H9 (cell line): ENCODE data around the gene SETD6. TPM values are rescaled to one million over a fixed set of nuclear protein-coding genes. Genes with fewer than 3 reads are reported as not detected.

ENCODE experiments used
- DNase-seq: peaks from one replicate; pipeline ENCODE4 v3.0.0-alpha.2; 2017
- H2AFZ ChIP-seq: one replicate; pipeline ENCODE4 v1.6.1; 2013; ENCODE audit warnings: mild to moderate bottlenecking, low read length, control low read depth, moderate library complexity
- H2AK5ac ChIP-seq: 2 replicates; pipeline ENCODE4 v1.6.1; 2013; ENCODE audit warnings: low read length, control low read depth, mixed read lengths; ENCODE audit not compliant: insufficient read length
- H2BK120ac ChIP-seq: one replicate; pipeline ENCODE4 v1.6.1; 2013; ENCODE audit warnings: low read depth, mild to moderate bottlenecking, low read length, control low read depth, inconsistent platforms; ENCODE audit not compliant: poor library complexity, severe bottlenecking
- H2BK12ac ChIP-seq: 2 replicates; pipeline ENCODE4 v1.6.1; 2013; ENCODE audit warnings: low read length, control low read depth, mixed read lengths, low read depth; ENCODE audit not compliant: insufficient read length
- H2BK15ac ChIP-seq: 2 replicates; pipeline ENCODE4 v1.6.1; 2013; ENCODE audit warnings: low read depth, low read length, control low read depth
- H2BK20ac ChIP-seq: one replicate; pipeline ENCODE4 v1.6.1; 2013; ENCODE audit warnings: low read depth, mild to moderate bottlenecking, low read length, control low read depth, inconsistent platforms; ENCODE audit not compliant: poor library complexity, severe bottlenecking
- H2BK5ac ChIP-seq: 2 replicates; pipeline ENCODE4 v1.6.1; 2013; ENCODE audit warnings: low read length, control low read depth, mixed read lengths; ENCODE audit not compliant: insufficient read length
- H3K14ac ChIP-seq: 2 replicates; pipeline ENCODE4 v1.6.1; 2013; ENCODE audit warnings: low read length, control low read depth; ENCODE audit not compliant: insufficient read depth
- H3K18ac ChIP-seq: 2 replicates; pipeline ENCODE4 v1.6.1; 2013; ENCODE audit warnings: low read depth, mild to moderate bottlenecking, mixed read lengths, low read length, control low read depth; ENCODE audit not compliant: insufficient read length
- H3K23ac ChIP-seq: 2 replicates; pipeline ENCODE4 v1.6.1; 2013; ENCODE audit warnings: low read length, control low read depth, mixed read lengths, low read depth; ENCODE audit not compliant: insufficient read length
- H3K23me2 ChIP-seq: 2 replicates; pipeline ENCODE4 v1.6.1; 2013; ENCODE audit warnings: low read depth, mild to moderate bottlenecking, mixed read lengths, low read length, control low read depth; ENCODE audit not compliant: insufficient read length, poor library complexity, severe bottlenecking
- H3K27ac ChIP-seq: 2 replicates; pipeline ENCODE4 v1.5.1; 2013; ENCODE audit warnings: low read length, control low read depth, mixed read lengths, low read depth; ENCODE audit not compliant: insufficient read length
- H3K27me3 ChIP-seq: 2 replicates; pipeline ENCODE4 v1.6.1; 2013; ENCODE audit warnings: low read length, control low read depth, inconsistent platforms; ENCODE audit not compliant: insufficient read depth
- H3K4ac ChIP-seq: 2 replicates; pipeline ENCODE4 v1.6.1; 2013; ENCODE audit warnings: low read depth, mild to moderate bottlenecking, control low read depth, inconsistent platforms, low read length, moderate library complexity
- H3K4me1 ChIP-seq: 2 replicates; pipeline ENCODE4 v1.6.1; 2013; ENCODE audit warnings: low read length, control low read depth, inconsistent platforms; ENCODE audit not compliant: insufficient read depth
- H3K4me2 ChIP-seq: 2 replicates; pipeline ENCODE4 v1.6.1; 2013; ENCODE audit warnings: low read length, control low read depth, mixed read lengths; ENCODE audit not compliant: insufficient read length, insufficient read depth
- H3K56ac ChIP-seq: 2 replicates; pipeline ENCODE4 v1.6.1; 2013; ENCODE audit warnings: low read depth, mild to moderate bottlenecking, mixed read lengths, low read length, control low read depth; ENCODE audit not compliant: insufficient read length
- H3K79me1 ChIP-seq: 2 replicates; pipeline ENCODE4 v1.6.1; 2013; ENCODE audit warnings: low read depth, mild to moderate bottlenecking, moderate library complexity, low read length, control low read depth, inconsistent platforms; ENCODE audit not compliant: insufficient read depth, poor library complexity, severe bottlenecking
- H3K79me2 ChIP-seq: 2 replicates; pipeline ENCODE4 v1.6.1; 2013; ENCODE audit warnings: low read length, control low read depth, inconsistent platforms; ENCODE audit not compliant: insufficient read depth
- H3K9ac ChIP-seq: 2 replicates; pipeline ENCODE4 v1.6.1; 2013; ENCODE audit warnings: low read length, control low read depth, mixed read lengths; ENCODE audit not compliant: insufficient read length; ENCODE audit errors: extremely low read depth
- H3K9me3 ChIP-seq: one replicate; pipeline ENCODE4 v1.6.1; 2013; ENCODE audit warnings: low read depth, low read length, inconsistent platforms; ENCODE audit not compliant: control insufficient read depth
- H3T11ph ChIP-seq: one replicate; pipeline ENCODE4 v1.6.1; 2013; ENCODE audit warnings: mild to moderate bottlenecking, low read length, control low read depth, inconsistent platforms
- H4K20me1 ChIP-seq: one replicate; pipeline ENCODE4 v1.6.1; 2013; ENCODE audit not compliant: control insufficient read depth, insufficient read length, insufficient read depth
- H4K5ac ChIP-seq: 2 replicates; pipeline ENCODE4 v1.6.1; 2013; ENCODE audit warnings: low read depth, mild to moderate bottlenecking, mixed read lengths, low read length, control low read depth; ENCODE audit not compliant: insufficient read length
- H4K8ac ChIP-seq: replicated peaks from 2 replicates; pipeline ENCODE4 v1.6.1; 2013; ENCODE audit warnings: low read length, control low read depth, mixed read lengths, low read depth; ENCODE audit not compliant: insufficient read length
- H4K91ac ChIP-seq: 2 replicates; pipeline ENCODE4 v1.6.1; 2013; ENCODE audit warnings: low read depth, mild to moderate bottlenecking, moderate library complexity, mixed read lengths, low read length, control low read depth; ENCODE audit not compliant: insufficient read length
- H3K27ac Mint-ChIP-seq, 3 experiments: 2 replicates in 2 of 3; 3 replicates in 1 of 3; pipeline ENCODE4 v1.8.0; 2020 to 2021; ENCODE audit warnings: mixed read lengths in 3 of 3, mild to moderate bottlenecking in 1 of 3, moderate library complexity in 1 of 3
- H3K27me3 Mint-ChIP-seq: 2 replicates; pipeline ENCODE4 v1.8.0; 2021; ENCODE audit warnings: low read depth, mild to moderate bottlenecking, moderate library complexity, mixed read lengths
- H3K36me3 Mint-ChIP-seq, 3 experiments: 2 replicates in 2 of 3; 3 replicates in 1 of 3; pipeline ENCODE4 v1.8.0; 2020 to 2021; ENCODE audit warnings: low read depth in 3 of 3, mixed read lengths in 3 of 3; ENCODE audit not compliant: insufficient read depth in 1 of 3
- H3K4me1 Mint-ChIP-seq, 2 experiments: 2 replicates each; pipeline ENCODE4 v1.8.0; 2020; ENCODE audit warnings: mixed read lengths in 2 of 2
- H3K4me3 Mint-ChIP-seq, 2 experiments: 2 replicates in 1 of 2; 3 replicates in 1 of 2; pipeline ENCODE4 v1.8.0; 2020 to 2021; ENCODE audit warnings: mild to moderate bottlenecking in 2 of 2, mixed read lengths in 2 of 2, moderate library complexity in 1 of 2
- H3K9me3 Mint-ChIP-seq, 2 experiments: 2 replicates in 1 of 2; 3 replicates in 1 of 2; pipeline ENCODE4 v1.8.0; 2020; ENCODE audit warnings: mild to moderate bottlenecking in 2 of 2, mixed read lengths in 2 of 2, moderate library complexity in 1 of 2
- CTCF ChIP-seq: fragments of 200-600 bp; sonication (generic); conservative IDR thresholded peaks from 3 replicates; pipeline ENCODE4 v1.8.0; 2021; ENCODE audit warnings: antibody characterized with exemption, mild to moderate bottlenecking
- WGBS: extraction: QIAGEN DNeasy Blood & Tissue Kit; methylation state at CpG from one replicate; pipeline ENCODE4 v1.1.7; 2013; ENCODE audit warnings: missing lambda C conversion rate, low lambda C conversion rate, mixed read lengths; ENCODE audit not compliant: insufficient read length; ENCODE audit errors: extremely low coverage; 5-methylcytosine and 5-hydroxymethylcytosine counted together
- total RNA-seq: library from RNA; stranded (reverse); gene quantifications from 2 replicates; pipeline ENCODE4 v1.2.1, GENCODE V29; 2021

SETD6 gene
- total RNA-seq, 1 experiment from 2014 or later: 55.6 TPM

GRCh38 chr16:58551496-58551895 lies 36.2 kb downstream of the SETD6 start:
- H2BK15ac ChIP-seq: no peak overlapping the region
- no CpG with 5 or more reads among the region's 3 CpGs for WGBS
- Mint-ChIP-seq H3K27me3 (no peaks in the 10 kb centered on the region), H3K27ac (no peak overlapping the region), H3K4me1 (no peaks in the 10 kb centered on the region), H3K36me3 (peaks cover 21 to 95% (median 84%) of the 10 kb centered on the region in 3 experiments; a peak in 6 of 7 replicates), H3K9me3 (no peaks in the 10 kb centered on the region), H3K4me3 (no peak overlapping the region)
- no peak for TF ChIP-seq CTCF
- H3K23me2 ChIP-seq: no peaks in the 10 kb centered on the region
- no peaks in the 10 kb centered on the region for H3K79me1 ChIP-seq
- H2AK5ac ChIP-seq: no peak overlapping the region
- H3K27ac ChIP-seq: no peak overlapping the region
- H4K8ac ChIP-seq: no peak overlapping the region
- H3K9me3 ChIP-seq: no peaks in the 10 kb centered on the region
- H3K14ac ChIP-seq: no peak overlapping the region
- no peak overlapping the region for H3K23ac ChIP-seq
- H3K27me3 ChIP-seq: no peaks in the 10 kb centered on the region
- H3K18ac ChIP-seq: no peak overlapping the region
- H3K56ac ChIP-seq: no peak overlapping the region
- H4K20me1 ChIP-seq: no peaks in the 10 kb centered on the region
- H3K4me2 ChIP-seq: no peak overlapping the region
- H2AFZ ChIP-seq: no peak overlapping the region
- H3T11ph ChIP-seq: no peak overlapping the region
- no peak overlapping the region for H2BK5ac ChIP-seq
- no peak overlapping the region for H4K91ac ChIP-seq
- no peak overlapping the region for H2BK120ac ChIP-seq
- DNase-seq: no peak
- no peak overlapping the region for H2BK20ac ChIP-seq
- no peaks in the 10 kb centered on the region for H3K79me2 ChIP-seq
- H3K4ac ChIP-seq: no peak overlapping the region
- no peaks in the 10 kb centered on the region for H3K4me1 ChIP-seq
- no peak overlapping the region for H3K9ac ChIP-seq
- H2BK12ac ChIP-seq: no peak overlapping the region
- H4K5ac ChIP-seq: no peak overlapping the region
